ENCODE measurements around the gene PLEKHD1.

Gene PLEKHD1

DNA sequence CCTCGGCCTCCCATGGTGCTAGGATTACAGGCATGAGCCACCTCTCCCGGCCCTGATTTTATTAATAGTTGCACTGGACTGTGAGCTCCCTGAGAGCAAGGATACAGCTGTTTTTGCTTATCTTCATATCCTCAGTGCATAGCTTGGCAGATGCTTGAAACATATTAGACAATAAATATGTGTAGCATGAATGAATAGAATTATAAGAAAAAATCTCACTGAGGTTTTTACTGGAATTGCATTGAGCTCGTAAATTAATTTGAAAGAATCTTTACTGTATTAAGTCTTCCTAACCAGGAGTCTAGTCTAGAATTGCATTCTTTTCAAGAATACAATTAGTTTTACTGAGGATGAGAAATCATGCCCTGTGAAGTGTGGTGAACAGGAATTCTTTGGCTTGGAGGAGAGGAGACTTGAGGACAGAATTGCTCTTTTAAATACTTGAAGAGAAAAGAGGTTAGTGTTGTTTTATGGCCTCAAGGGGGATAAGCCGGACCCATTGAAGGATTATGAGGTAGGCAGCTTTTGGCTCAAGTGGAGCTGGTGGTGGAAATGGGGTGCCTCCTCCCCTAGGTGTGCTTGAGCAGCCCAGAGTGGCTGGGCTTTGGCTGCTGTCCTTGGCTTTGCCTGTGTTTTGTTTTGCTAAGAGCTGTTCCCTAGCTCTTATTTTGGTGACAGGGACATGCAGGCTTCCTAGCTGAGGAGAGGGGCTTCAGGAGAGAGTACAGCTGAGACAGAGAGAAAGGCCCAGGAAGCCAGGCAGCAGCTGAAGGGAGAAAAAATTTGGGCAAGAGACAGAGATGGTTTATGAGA lies 34.0 kb downstream of the PLEKHD1 start:
- TF ChIP-seq ZNF274 (IDR thresholded peaks at IDR 0.05; ENCODE audit: low read depth, low read length) = no peak
- H3K4me3 ChIP-seq (ENCODE audit: low read length) = no peak overlapping the region

DNA sequence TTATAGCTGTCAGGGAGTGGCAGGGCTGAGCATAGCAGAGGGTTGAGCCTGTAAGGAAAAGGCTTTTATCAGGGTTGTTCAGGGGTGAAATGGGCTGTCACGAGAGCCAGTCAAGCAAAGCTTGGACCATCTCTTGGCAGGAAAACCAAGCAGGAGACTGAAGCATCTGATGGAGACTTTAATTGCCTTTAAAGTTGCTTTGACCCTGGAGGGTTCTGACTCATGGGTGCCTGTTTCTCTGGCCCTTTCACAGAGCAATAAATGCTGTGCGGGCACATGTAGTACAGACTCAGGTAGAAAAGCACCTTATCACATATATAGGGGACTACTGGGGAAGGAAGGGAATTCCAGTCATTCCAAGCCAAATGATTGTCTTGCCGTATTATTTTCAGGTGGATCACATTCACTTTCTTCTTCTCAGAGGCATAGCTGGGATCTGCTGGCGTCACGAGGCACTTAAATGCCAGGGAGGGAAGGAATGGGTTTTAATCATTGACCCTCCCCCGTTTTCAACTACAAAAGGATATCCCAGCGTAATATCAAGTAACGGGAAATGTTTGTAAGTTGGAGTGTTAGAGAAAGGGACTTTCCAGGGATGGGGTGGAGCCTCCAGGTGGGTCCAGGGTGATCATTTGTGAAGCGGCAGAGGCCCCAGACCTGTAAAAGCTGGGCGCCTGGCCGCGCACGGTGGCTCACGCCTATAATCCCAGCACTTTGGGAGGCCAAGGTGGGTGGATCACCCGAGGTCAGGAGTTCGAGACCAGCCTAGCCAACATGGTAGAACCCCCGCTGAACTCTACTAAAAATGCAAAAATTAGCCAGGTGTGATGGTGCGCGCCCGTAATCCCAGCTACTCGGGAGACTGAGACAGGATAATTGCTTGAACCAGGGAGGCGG lies 34.9 kb downstream of the PLEKHD1 start:
- no peak overlapping the region for H3K4me3 ChIP-seq (ENCODE audit: low read length)
- no peak for TF ChIP-seq ZNF274 (IDR thresholded peaks at IDR 0.05; ENCODE audit: low read depth, low read length)

GRCh38 chr14:69522026-69522425 lies 37.5 kb downstream of the PLEKHD1 start:
- TF ChIP-seq ZNF274 (IDR thresholded peaks at IDR 0.05; ENCODE audit: low read depth, low read length) = no peak
- H3K4me3 ChIP-seq (ENCODE audit: low read length) = no peak overlapping the region

- no peak for TF ChIP-seq ZNF274 (IDR thresholded peaks at IDR 0.05; ENCODE audit: low read depth, low read length)
These were observed 41.4 kb downstream of the PLEKHD1 start for GRCh38 chr14:69525896-69526295.

GRCh38 chr14:69527635-69528034 lies 43.1 kb downstream of the PLEKHD1 start:
- TF ChIP-seq ZNF274 (IDR thresholded peaks at IDR 0.05; ENCODE audit: low read depth, low read length) = no peak

More at GRCh38 chr14:69525896-69526295, 41.4 kb downstream of the PLEKHD1 start:
- H3K4me3 ChIP-seq (ENCODE audit: low read length) = no peak overlapping the region

DNA sequence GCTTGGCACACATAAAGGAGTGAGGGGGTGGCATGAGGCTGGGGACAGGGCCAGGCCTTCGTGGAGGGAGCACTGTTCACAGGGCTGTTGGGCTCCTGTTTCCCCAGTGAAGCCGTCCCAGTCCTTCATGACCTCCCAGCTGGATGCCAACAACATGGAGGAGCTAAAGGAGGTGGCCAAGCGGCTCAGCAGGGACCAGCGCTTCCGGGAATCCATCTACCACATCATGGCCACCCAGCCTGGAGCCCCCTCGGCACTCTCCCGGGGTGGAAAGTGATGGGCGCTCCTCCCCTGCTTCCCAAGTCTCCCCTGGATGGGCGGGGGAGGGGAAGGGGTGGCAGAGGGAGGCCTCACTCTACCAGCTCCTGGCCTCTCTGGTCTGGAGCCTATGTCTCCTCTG lies 43.6 kb downstream of the PLEKHD1 start:
- no peak overlapping the region for H3K4me3 ChIP-seq (ENCODE audit: low read length)
- TF ChIP-seq ZNF274 (IDR thresholded peaks at IDR 0.05; ENCODE audit: low read depth, low read length) = no peak

More at GRCh38 chr14:69527635-69528034, 43.1 kb downstream of the PLEKHD1 start:
- H3K4me3 ChIP-seq (ENCODE audit: low read length) = no peak overlapping the region

GRCh38 chr14:69528930-69529329 lies 44.4 kb downstream of the PLEKHD1 start:
- TF ChIP-seq ZNF274 (IDR thresholded peaks at IDR 0.05; ENCODE audit: low read depth, low read length) = no peak
- H3K4me3 ChIP-seq (ENCODE audit: low read length) = no peak overlapping the region

GRCh38 chr14:69529563-69529962 lies 45.0 kb downstream of the PLEKHD1 start:
- no peak for TF ChIP-seq ZNF274 (IDR thresholded peaks at IDR 0.05; ENCODE audit: low read depth, low read length)
- no peak overlapping the region for H3K4me3 ChIP-seq (ENCODE audit: low read length)

GRCh38 chr14:69530095-69530494 lies 45.6 kb downstream of the PLEKHD1 start:
- no peak for TF ChIP-seq ZNF274 (IDR thresholded peaks at IDR 0.05; ENCODE audit: low read depth, low read length)
- no peak overlapping the region for H3K4me3 ChIP-seq (ENCODE audit: low read length)

DNA sequence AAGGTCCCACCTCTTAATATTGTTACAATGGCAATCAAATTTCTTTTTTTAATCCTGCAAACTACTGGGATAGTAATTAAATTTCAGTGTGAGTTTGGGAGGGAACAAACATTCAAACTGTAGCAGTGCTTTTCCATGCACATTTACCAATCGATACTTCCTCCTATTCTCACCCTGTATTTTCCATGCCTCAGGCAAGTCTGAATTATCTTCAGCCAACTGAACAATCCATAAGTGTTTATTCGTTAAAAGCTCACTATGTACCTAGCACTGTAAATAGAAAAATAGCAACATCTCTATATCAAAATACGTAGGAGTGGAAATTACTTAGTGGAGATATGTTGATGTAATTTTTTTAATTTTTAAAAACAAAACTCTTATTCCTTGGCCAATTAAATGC lies 46.6 kb downstream of the PLEKHD1 start:
- TF ChIP-seq ZNF274 (IDR thresholded peaks at IDR 0.05; ENCODE audit: low read depth, low read length) = no peak
- no peak overlapping the region for H3K4me3 ChIP-seq (ENCODE audit: low read length)

DNA sequence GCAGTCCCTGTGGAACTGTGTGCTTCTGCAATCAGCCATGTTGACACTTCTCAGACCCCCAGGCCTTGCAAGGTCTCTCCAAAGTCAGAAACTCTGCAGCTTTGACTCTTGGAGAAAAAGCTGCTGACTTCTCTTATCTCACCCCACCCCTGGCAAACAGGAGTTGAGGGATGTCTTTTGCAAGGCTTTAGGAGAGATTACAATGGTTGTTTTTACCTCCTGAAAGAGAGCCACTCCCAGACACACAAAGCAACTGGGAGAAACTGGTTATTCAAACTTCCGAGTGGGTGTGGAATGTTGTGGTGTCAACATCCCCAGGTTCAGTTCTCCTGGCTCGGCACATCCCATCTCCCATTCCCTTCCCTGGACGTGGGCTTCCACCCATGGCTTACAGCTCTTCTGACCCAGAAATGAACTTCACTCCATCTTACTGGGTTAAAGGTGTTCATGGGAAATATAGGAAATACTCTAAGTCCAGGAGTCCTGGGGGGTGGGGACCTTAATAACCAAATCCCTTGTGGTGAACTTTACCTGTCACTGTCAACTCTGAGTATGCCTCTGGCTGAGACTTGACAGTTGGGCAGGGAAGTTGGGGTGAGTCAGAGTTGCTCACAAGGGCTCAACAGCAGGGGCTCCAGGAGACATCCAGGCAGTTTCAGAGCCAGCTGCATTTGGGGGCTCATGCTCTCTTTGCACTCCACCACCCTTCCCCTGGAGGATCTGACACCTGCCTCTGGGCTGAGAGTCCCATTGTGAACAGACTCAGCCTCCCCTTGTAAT lies 48.2 kb downstream of the PLEKHD1 start:
- H3K4me3 ChIP-seq (ENCODE audit: low read length) = no peak overlapping the region
- TF ChIP-seq ZNF274 (IDR thresholded peaks at IDR 0.05; ENCODE audit: low read depth, low read length) = no peak

DNA sequence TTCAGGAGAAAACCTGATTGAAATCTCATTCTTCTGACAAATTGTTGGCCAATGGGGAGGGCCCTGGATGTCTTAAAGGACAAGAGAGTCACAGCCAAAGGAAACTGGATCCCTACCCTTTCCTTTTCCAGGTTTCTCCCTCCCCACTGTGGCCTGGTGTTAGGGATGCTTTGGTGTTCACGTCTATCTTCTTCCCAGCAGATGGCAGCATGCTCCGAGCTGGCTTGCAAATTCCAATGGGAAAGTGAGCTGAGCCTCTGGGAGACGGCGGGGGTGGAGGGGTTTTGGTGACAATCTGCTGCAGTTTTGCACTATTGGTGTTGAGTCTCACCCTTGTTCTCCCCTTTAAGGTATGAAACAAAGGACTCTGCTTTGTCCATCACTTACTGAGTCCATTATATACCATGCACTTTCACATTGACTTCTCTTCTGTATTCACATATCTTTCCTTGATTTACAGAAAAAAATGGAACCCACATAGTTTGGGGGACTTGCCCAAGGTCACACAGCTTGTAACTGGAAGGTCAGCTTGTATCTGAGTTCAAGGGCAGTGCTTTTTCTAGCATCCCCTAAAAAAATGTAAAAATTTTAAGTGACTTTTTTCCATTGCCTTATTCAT lies 50.8 kb downstream of the PLEKHD1 start:
- TF ChIP-seq ZNF274 (IDR thresholded peaks at IDR 0.05; ENCODE audit: low read depth, low read length) = no peak
- no peak overlapping the region for H3K4me3 ChIP-seq (ENCODE audit: low read length)

- no peak for TF ChIP-seq ZNF274 (IDR thresholded peaks at IDR 0.05; ENCODE audit: low read depth, low read length)
- H3K4me3 ChIP-seq (ENCODE audit: low read length) = no peak overlapping the region
These were observed 52.4 kb downstream of the PLEKHD1 start for GRCh38 chr14:69536971-69537370.

DNA sequence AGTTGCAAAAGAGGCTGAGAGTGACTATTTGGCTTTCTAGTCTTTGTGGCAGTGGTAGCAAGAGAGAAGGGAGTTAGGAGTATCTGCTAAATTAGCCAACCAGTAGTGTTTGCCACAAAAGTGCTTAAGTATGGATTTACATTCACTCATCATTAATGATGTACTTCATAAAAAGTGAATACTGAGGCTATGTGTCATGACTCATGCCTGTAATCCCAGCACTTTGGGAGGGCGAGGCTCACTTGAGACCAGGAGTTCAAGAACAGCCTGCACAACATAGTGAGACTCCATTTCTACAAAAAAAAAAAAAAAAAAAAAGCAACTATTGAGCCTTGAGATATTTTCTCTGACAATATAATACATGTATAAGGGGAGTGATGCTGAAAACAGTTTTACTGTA lies 53.4 kb downstream of the PLEKHD1 start:
- H3K4me3 ChIP-seq (ENCODE audit: low read length) = no peak overlapping the region
- no peak for TF ChIP-seq ZNF274 (IDR thresholded peaks at IDR 0.05; ENCODE audit: low read depth, low read length)
